ENCODE measurements around the gene PECR.
"Not testable (repeated sequence)": the region's sequence is repeated elsewhere in the genome, so short reads cannot be mapped to it uniquely, and the experiment has no call there.

PECR gene

GRCh38 chr2:215994911-215995310, 86.7 kb downstream of the PECR start:
- Histone ChIP-seq H3K4me3 (no peak overlapping the region), H3K27ac (no peak overlapping the region)
- no peak for DNase-seq (ENCODE audit: low spot score)
- TF ChIP-seq CTCF (IDR thresholded peaks at IDR 0.05): no peak

GRCh38 chr2:215988556-215989207, 92.9 kb downstream of the PECR start:
- not testable (repeated sequence) for H3K4me3 ChIP-seq; DNase-seq (ENCODE audit: low spot score); H3K27ac ChIP-seq

Measured in coronary artery (tissue), 2 donors.